HG03520 (cell line): ENCODE measurements around the gene LHB.

Source experiments
- ATAC-seq: cut with Tn5 transposase; IDR thresholded peaks from one replicate; pipeline ENCODE4 v1.9.1; 2021; ENCODE audit warnings: mild to moderate bottlenecking, moderate library complexity; ENCODE audit not compliant: unreplicated experiment

The LHB gene

DNA sequence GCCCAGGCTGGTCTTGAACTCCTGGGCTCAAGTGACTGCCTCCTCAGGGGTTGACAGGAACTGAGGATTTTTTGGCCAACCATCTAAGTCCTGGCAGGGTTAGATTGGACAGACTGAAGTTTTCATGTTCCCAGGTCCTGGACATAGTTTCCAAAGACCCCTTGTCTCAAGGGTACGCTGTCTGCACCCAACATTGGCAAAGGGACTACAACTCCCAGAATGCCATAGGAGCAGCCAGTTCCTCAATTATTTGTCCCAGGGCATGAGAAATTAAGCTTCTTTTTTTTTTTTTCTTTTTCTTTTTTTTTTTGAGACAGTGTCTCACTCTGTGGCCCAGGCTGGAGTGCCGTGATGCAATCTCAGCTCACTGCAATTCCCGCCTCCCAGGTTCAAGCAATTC, 30.7 kb downstream of the LHB start:
- ATAC-seq, result no peak

DNA sequence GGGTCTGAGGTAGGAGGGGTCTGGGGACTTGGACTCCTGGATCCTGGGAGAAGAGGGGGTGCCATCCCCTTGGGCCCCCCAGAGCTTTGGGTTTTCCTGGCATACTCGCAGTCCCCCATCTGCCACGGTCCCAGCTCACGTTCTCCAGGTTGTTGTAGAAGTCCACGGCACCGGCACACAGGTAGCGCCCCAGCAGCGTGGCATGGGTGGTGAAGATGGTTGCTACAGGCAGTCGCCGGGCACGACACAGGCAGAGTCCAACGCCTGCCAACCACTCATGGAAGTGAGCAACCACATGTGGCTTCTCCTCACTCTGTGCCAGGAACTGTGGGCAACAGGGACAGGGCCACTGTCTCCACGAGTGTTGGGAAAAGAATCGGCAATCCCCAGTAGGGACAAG, 31.2 kb downstream of the LHB start:
- ATAC-seq, result no peak

DNA sequence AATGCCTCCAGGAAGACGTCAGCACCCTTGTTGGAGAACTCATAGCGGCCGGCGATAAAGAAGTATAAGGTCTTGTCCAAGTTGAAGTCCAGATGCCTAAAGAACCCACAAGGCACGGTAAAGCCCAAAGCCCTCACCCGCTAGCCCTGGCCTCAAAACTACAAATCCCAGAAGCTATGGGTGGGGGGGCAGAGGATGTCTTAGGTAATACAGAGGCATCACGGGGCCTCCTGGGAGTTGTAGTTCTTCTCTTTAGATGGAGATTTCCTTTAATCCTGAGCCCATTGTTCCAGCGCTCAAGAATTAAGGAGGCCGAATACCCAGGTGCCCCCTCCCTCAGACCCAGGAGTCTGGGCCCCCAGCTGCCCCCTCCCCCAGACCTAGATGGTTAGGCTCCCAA, 34.6 kb downstream of the LHB start:
- ATAC-seq, result no peak

DNA sequence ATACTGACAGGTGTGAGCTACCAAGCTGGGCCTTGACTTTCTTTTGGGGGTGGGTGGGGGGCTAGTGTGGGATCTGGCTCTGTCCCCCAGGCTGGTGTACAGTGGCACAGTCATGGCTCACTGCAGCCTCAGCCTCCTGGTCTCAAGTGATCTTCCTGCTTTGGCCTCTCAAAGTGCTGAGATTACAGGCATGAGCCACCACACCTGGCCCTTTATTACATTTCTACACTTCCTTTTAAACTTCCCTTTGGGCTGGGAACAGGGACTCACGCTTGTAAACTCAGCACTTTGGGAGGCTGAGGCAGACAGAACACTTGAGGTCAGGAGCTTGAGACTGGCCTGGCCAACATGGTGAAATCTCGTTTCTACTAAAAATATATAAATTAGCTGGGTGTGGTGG, 39.8 kb downstream of the LHB start:
- ATAC-seq, result no peak

DNA sequence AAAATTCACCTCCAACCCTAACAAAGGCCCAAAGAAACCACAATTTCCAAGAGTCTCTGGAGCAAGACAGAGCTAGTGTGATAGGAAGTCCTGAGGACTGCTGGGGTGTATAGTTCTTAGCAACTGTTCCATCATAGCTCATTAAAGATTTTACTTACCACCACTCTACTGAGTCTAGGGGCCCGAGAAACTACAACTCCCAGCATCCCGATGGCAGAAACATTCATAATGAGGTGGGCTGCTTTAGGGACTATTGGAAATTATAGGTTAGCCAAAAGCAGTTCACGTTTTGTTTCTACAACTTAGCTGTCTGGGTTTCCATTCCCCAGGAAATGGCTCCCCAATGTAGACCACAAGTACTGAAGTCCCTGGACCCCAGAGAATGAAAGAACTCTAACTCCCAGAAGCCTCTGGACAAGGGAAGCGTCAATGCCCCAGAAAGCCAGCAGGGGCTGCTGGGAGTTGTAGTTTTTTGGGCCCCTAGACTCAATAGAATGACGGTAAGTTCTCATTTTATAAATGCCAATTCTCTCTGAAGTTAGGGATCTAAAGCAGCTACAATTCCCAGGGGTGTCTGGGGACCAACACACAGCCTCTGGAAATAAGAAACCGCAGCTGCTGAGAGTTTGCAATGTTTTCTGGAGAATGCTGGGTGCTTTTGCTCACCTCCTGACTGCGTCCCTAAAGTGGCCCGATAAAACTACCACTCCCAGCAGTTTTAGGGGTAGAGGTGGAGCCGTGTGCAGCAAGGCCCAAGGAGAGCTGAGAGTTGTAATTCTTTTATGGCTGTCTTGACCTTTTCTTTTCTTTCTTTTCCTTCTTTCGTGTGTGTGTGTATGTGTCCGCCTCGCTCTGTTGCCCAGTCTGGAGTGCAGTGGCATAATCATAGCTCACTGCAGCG, 40.7 kb downstream of the LHB start:
- no peak for ATAC-seq

DNA sequence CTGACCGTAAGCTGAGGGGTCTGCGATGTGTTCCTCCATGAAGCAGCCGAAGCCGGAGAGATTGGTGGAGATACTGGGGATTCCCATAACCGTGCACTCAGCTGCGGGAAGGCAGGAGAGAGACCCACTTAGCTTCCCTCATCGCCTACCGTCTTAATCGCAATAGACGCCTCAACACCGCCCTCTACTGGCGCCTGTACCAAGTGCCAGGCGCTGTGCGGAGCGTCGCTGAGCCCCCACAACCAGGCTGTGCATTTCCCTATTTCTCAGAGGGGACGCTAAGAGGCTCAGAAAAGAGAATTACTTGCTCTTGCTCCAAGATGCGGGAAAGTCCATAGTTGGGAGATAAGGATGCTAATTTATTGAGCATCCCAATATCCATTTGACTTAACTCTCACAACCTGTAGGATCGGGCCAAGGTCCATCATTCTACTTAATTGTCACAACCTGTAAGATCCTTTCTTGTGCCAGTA, 45.9 kb downstream of the LHB start:
- ATAC-seq, result no peak

DNA sequence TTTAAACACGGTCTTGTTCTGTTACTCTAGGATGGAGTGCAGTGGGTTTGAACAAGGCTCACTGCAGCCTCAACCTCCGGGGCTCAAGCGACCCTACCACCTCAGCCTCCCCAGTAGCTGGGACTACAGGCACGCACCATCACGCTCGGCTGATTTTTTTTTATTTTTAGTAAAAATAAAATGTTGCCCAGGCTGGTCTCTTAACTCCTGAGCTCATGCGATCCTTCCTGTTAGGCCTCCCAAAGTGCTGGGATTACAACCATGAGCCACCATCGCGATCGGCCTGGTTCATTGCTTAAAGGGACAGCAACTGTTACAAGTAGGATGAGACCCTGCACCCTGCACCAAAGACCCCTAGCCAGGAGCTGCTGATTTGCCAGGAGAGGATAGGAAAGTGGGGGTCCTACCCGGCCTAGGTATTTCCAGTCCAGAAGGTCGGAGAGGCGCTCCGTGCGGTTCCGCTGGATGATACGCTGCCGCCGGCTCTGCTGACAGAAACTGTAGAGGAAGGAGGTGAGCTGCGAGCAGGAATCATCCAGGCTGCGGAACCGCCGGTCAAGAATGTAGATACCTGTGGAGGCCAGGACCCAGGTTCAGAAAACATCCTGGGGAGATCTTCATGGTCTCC, 46.6 kb downstream of the LHB start:
- no peak for ATAC-seq

DNA sequence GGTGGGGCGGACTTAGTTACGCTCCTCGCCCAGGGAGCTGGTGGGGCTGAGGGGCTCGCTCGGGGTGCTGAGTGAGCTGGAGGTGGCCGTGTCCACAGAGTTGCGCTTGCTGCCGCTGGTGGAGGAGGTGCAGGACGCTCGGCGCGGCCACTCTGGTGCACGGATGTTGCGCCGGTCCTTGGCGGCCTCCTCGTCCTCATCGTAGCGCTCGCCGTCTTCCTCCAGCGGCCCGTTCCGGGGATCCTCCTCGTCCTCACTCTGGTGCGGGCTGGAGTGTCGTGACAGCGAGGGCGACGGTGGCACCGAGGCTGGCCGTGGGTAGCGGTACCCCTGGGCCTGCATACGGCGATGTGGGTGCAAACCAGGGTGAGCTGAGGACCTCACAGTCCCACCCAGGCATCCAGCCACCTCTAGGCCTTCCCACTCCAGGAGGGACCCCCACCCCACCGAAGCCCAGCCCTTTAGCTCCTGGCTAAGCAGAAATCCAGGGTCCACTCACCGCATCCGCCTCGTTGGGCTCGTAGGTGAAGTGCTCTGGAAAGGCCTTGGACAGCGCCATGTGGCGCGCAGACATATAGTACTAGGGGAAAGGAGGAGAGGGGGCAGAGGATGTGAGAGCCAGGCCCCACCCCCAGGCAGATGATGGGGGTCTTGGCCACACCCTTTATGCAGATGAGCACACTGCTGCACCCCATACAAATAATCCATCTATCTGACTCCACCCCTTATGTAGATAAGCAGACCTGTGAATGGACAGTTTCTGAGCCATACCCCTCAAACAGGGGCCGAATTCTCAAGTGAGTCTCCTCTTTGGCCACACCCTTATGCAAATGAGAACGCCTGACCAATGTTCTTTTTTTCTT, 47.4 kb downstream of the LHB start:
- ATAC-seq, result no peak

DNA sequence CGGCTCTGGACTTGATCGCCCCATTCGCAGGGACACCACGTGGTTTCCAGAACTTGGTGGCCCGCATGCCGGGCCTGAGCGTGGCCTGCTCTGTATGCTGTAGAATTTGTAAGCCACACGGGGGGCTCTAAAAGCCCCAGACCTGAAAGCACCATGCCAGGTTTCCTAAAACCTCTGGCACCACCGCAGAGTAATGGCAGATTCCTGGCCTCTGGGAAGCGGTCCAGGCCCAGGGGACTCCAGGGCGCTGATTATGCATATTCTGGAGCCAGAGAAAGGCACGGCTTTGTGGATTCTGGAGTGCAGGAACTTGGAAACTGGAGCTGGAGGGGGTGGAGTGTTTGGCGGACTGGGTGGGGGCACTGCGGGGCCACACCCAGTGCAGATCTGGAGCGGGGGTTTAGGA, 48.1 kb downstream of the LHB start:
- no peak for ATAC-seq

DNA sequence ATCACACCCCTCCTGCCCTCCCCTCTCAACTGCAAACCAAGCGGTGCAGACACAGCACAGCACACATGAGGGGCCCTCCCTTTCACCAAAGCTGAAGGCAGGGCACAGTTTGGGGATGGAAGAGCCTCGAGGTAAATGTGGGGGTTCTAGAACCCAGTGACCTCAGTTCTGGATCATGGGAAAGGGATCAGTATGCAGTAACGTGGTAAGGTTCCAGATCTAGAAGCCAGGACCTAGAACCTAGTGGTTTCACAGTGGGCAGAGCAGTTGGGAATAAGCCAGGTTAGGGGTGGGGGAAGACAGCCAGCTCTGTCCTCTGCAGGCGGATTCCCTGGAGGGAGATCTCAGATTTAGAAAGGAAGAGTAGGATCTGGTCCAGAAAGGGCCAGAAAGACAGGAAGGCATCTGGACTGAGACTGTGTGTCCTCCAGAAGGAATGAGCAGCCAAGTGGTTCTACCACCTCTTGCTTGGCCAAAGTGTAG, 48.7 kb downstream of the LHB start:
- no peak for ATAC-seq

DNA sequence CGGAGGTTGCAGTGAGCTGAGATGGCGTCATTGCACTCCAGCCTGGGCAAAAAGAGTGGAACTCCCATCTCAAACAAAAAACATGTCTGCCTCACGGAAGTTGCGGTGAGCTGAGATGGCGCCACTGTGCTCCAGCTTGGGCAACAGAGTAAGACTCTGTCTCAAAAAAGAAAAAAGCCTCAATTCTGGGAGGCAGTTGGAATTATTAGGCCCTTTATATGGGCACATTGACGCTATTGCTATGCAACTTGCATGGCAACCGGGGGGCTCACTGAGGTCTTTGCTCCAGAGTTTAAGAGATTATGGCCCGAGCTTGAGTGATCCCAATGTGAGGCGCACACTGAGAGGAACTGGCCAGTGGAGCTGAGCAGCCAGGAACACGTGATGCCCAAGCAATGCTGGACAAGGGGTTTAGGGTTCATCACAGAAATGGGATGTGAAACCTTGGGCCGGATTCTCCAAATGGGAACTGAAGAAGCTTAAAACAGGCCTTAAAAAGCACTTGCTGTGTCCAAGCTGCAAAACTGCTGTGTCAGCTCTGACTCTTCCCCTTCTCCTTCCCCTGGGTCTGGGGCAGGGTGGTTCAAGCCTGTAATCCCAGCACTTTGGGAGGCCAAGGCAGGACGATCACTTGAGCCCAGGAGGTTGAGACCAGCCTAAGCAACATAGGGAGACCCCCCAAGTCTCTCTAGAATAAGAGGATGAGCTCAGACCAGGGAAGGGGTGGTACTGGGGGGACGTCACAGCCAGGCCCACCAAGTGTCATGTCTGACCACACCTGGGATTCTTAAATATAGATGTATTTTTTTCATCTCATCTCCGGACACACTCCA, 49.3 kb downstream of the LHB start:
- ATAC-seq, result no peak

DNA sequence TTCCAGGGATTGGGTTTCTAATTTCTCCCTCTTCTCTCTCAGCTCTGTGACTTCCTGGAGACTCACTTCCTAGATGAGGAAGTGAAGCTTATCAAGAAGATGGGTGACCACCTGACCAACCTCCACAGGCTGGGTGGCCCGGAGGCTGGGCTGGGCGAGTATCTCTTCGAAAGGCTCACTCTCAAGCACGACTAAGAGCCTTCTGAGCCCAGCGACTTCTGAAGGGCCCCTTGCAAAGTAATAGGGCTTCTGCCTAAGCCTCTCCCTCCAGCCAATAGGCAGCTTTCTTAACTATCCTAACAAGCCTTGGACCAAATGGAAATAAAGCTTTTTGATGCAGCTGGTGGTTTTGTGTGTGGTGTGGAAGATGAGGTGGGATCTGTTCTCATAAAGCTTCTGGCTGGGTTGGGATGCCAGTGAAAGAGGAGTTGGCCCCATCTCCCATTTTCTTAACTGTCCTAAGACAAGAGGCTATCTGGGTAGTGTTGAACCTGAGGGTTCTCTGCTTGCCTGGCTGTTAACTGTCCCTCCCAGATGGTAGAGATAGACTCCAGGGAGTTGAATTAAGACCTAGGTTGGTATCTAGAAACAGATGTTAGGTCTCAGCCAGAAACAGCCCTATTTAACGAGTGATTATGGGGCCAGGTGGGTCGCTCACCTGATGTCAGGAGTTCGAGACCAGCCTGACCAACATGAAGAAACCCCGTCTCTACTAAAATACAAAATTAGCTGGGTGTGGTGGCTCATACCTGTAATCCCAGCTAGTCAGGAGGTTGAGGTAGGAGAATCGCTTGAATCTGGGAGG, 50.1 kb downstream of the LHB start:
- no peak for ATAC-seq
